DND-41 (cell line): ENCODE data around the gene TRIM14.

Experiments used
- CTCF ChIP-seq: IDR thresholded peaks from 2 replicates; pipeline ENCODE4 v1.5.1; 2012; ENCODE audit warnings: borderline replicate concordance, low read length, moderate library complexity, mild to moderate bottlenecking; ENCODE audit not compliant: poor library complexity, severe bottlenecking; ENCODE audit errors: extremely low read depth
- EZH2 ChIP-seq: IDR thresholded peaks from 3 replicates; pipeline ENCODE4 v1.6.1; 2012; ENCODE audit warnings: borderline replicate concordance, low read depth, mild to moderate bottlenecking, moderate library complexity, low read length, inconsistent platforms; ENCODE audit not compliant: severe bottlenecking

GRCh38 chr9:98162613-98163012 lies 43.6 kb upstream of the TRIM14 start:
- TF ChIP-seq EZH2 (no peak), CTCF (no peak)
